K562 treated with DMSO at 1 percent for 48 hours (cell line): ENCODE data around the gene COBL. TPM values are rescaled to one million over a fixed set of nuclear protein-coding genes. Genes with fewer than 3 reads are reported as not detected.

Experiments used
- total RNA-seq: library from RNA; unstranded; fragments of 300-600 nt; gene quantifications from 2 replicates; pipeline ENCODE4 v1.2.3, GENCODE V29; 2022; ENCODE audit warnings: low replicate concordance; ENCODE audit errors: extremely low read depth

Gene COBL, protein sequence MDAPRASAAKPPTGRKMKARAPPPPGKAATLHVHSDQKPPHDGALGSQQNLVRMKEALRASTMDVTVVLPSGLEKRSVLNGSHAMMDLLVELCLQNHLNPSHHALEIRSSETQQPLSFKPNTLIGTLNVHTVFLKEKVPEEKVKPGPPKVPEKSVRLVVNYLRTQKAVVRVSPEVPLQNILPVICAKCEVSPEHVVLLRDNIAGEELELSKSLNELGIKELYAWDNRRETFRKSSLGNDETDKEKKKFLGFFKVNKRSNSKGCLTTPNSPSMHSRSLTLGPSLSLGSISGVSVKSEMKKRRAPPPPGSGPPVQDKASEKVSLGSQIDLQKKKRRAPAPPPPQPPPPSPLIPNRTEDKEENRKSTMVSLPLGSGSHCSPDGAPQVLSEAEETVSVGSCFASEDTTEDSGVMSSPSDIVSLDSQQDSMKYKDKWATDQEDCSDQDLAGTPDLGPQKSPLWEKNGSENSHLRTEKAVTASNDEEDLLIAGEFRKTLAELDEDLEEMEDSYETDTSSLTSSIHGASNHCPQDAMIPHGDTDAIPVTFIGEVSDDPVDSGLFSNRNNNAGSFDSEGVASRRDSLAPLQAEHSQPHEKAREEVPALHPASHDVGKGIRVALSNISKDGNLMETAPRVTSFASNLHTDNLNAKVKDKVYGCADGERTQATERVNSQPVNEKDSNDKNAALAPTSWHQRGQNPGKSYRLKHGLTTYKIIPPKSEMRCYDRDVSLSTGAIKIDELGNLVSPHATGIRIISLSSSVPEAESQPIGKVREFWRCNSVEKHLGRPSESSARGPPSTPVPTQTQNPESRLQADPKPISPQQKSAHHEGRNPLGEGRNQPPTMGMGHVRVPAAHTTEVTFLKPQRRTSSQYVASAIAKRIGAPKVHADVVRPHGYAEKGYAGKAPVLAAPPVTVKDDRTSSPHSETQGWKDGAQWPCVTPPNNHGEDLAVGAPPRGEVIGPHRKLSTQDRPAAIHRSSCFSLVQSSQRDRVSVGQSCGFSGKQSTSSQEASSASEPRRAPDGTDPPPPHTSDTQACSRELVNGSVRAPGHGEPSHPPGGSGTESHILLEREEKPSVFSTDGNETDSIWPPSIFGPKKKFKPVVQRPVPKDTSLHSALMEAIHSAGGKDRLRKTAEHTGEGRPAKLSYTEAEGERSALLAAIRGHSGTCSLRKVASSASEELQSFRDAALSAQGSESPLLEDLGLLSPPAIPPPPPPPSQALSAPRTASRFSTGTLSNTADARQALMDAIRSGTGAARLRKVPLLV
- total RNA-seq, result not detected in 2 replicates

DNA sequence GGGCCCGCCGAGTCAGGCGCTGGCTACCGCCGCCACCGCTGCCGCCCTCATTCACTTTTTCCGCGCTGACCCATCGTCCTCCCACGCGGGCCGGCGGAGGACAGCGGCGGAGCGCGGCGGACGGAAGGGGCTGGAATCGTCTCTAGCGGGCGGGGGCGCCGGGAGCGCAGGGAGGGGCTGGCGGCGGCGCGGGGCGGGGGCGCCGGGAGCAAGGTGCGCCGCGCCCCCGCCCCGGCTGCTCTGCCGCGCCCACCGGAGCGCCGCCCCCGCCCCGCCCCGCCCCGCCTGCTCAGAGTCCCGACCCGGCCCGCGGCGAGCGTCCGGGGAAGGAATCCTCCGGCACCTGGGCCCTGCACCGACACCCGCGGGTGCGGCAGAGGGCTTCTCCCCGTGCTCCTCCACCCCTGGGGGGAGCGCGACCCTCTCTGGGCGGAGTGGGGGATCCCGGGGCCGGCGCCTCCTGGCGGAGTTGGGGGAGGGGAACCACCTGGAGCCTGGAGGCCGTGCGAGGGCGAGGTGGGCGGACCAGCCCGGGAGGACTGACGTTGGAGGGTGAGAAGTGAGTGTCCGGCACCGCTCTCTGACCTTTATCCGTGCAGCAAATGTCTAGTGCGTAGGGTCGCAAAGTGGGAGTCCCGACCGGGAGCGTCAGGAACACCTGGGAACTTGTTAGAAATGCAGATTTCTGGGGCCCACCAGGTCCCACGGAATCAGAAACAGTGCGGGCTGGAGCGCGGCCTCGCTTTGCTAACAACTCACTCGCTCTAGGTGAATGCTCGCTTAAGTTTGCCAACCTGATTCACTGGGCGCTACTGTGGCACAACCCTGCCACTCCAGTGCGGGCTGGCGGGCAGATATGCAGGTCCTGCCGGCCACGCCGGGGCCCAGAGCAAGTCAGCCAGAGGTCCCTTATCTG, at the start of gene COBL:
TSS of gene COBL (minus strand) at position 144 of the 916 bp plus-strand sequence. CDS start 176 bp downstream, outside the sequence.

